ENCODE results near the gene ZNRD2.

The ZNRD2 gene

DNA sequence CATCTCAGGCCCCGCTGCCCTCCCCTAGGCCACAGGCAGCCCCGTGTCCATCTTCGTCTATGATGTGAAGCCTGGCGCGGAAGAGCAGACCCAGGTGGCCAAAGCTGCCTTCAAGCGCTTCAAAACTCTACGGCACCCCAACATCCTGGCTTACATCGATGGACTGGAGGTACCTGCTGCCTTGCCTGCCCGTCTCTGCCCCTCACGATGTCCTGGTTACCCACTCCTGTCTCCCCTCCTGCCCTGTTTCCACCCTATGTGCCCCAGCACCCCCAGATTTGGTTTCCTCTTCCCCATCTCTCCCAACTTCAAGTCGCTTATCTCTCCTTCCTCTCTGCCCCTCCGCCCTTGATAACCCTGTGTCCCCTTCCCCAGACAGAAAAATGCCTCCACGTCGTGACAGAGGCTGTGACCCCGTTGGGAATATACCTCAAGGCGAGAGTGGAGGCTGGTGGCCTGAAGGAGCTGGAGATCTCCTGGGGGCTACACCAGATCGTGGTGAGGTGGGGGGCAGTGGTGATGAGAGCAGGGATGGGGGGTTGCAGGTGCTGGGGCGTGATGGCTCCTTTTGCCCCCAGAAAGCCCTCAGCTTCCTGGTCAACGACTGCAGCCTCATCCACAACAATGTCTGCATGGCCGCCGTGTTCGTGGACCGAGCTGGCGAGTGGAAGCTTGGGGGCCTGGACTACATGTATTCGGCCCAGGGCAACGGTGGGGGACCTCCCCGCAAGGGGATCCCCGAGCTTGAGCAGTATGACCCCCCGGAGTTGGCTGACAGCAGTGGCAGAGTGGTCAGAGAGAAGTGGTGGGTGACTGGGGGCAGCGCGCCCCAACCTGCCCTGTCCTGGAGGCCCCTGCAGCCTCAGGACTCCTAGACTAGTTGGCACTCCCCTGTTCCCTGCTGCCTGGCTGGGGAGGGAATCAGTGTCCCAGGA lies 44.5 kb upstream of the ZNRD2 start:
- H3K27me3 ChIP-seq (ENCODE audit: insufficient read depth, insufficient read length), result peaks cover 4% of the 10 kb centered on the region
- H3K9me3 ChIP-seq (ENCODE audit: insufficient read depth, low read length), result no peaks in the 10 kb centered on the region
- peaks cover 46% of the 10 kb centered on the region for H3K36me3 ChIP-seq (ENCODE audit: insufficient read depth, insufficient read length, low read length)
- H3K4me3 ChIP-seq (ENCODE audit: insufficient read length, low read depth), result peak overlapping the region; percentile 89
- peak overlapping the region; percentile 96 for H3K9ac ChIP-seq (ENCODE audit: insufficient read length, low read depth)
- DNase-seq (ENCODE audit: low read depth, low spot score), result no peak
- peaks cover 20% of the 10 kb centered on the region for H3K4me1 ChIP-seq (ENCODE audit: insufficient read depth, insufficient read length)
- TF ChIP-seq YY1 (IDR thresholded peaks at IDR 0.05; ENCODE audit: insufficient read depth, insufficient read length), result no peak
- no peak for TF ChIP-seq ZNF274 (IDR thresholded peaks at IDR 0.05; ENCODE audit: low read depth, low read length)
- no peak for TF ChIP-seq SUZ12 (IDR thresholded peaks at IDR 0.05; ENCODE audit: extremely low read depth, insufficient read depth, insufficient read length)

DNA sequence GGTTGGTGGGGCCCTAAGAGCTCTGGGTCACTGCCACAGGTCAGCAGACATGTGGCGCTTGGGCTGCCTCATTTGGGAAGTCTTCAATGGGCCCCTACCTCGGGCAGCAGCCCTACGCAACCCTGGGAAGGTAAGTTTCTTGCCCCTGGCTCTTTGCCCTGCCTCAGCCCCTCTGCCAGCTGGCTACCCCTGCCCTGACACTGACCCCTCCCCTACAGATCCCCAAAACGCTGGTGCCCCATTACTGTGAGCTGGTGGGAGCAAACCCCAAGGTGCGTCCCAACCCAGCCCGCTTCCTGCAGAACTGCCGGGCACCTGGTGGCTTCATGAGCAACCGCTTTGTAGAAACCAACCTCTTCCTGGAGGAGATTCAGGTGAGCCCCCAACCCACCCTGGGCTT lies 43.5 kb upstream of the ZNRD2 start:
- Histone ChIP-seq H3K4me3 (ENCODE audit: insufficient read length, low read depth) (no peak overlapping the region), H3K36me3 (ENCODE audit: insufficient read depth, insufficient read length, low read length) (peaks cover 56% of the 10 kb centered on the region), H3K9me3 (ENCODE audit: insufficient read depth, low read length) (no peaks in the 10 kb centered on the region), H3K9ac (ENCODE audit: insufficient read length, low read depth) (no peak overlapping the region), H3K4me1 (ENCODE audit: insufficient read depth, insufficient read length) (peaks cover 20% of the 10 kb centered on the region), H3K27me3 (ENCODE audit: insufficient read depth, insufficient read length) (peaks cover 4% of the 10 kb centered on the region)
- no peak for TF ChIP-seq SUZ12 (IDR thresholded peaks at IDR 0.05; ENCODE audit: extremely low read depth, insufficient read depth, insufficient read length)
- TF ChIP-seq YY1 (IDR thresholded peaks at IDR 0.05; ENCODE audit: insufficient read depth, insufficient read length), result no peak
- no peak for TF ChIP-seq ZNF274 (IDR thresholded peaks at IDR 0.05; ENCODE audit: low read depth, low read length)
- no peak for DNase-seq (ENCODE audit: low read depth, low spot score)

DNA sequence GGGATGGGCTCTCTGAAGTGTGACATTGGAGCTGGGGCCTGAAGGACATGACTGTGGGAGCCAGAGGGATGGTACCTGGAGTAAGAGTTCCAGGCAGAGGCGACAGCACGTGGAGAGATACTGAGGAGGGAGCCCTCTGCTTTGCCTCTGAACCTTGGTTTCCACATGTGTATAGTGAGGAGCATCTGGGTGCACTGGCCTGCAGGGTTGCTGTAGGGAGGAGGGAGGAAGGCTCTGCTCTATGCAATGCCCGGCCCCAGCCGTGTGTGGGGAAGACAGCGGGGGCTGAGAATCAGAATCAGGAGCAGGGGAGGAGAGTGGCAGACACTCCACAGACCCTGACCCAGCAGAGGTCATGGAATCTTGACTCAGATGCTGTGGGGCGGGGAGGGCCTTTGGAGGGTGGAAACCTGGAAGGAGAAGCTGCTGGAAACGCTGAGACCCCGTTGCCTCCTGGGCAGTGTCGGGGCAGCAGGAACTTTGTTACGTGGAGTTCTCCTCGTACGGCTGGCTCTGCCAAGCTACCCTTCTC lies 41.4 kb upstream of the ZNRD2 start:
- Histone ChIP-seq H3K27me3 (ENCODE audit: insufficient read depth, insufficient read length) (peaks cover 2% of the 10 kb centered on the region), H3K4me3 (ENCODE audit: insufficient read length, low read depth) (no peak overlapping the region), H3K9ac (ENCODE audit: insufficient read length, low read depth) (peak overlapping the region; percentile 51), H3K4me1 (ENCODE audit: insufficient read depth, insufficient read length) (peaks cover 18% of the 10 kb centered on the region), H3K36me3 (ENCODE audit: insufficient read depth, insufficient read length, low read length) (peaks cover 75% of the 10 kb centered on the region), H3K9me3 (ENCODE audit: insufficient read depth, low read length) (no peaks in the 10 kb centered on the region)
- DNase-seq (ENCODE audit: low read depth, low spot score), result no peak
- TF ChIP-seq ZNF274 (IDR thresholded peaks at IDR 0.05; ENCODE audit: low read depth, low read length) (no peak), SUZ12 (IDR thresholded peaks at IDR 0.05; ENCODE audit: extremely low read depth, insufficient read depth, insufficient read length) (no peak), YY1 (IDR thresholded peaks at IDR 0.05; ENCODE audit: insufficient read depth, insufficient read length) (no peak)

DNA sequence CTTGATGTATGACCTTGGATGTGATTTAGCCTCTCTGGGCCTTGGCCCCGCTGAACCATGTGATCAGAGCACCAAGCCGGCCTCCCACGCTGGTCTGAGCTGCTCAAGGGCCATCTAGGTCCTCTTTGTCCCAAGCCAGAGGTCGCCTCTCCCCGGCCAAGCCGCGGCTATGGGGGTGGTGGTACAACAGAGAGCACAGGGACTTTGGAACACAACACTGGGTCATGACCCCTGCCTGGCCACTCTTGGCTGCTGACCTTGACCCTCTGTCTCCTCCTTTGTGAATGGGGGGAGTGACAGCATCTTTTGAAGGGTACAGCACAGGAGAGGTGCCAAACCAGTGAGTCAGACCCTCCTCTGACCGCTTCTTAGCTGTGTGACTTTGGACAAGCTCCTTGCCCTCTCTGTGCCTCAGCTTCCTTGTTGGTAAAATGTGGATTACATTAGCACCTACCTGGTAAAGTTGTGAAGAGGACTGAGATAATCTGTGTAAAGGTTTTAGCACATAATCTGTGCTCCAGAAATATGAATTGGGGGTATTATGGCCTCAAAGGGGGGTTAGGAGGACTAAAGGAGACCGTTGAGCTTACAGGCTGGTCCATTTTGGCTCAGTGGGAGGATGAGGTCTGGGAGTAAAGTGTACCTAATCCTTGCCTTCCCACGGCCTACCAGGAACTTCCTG lies 40.7 kb upstream of the ZNRD2 start:
- no peak overlapping the region for H3K9ac ChIP-seq (ENCODE audit: insufficient read length, low read depth)
- TF ChIP-seq YY1 (IDR thresholded peaks at IDR 0.05; ENCODE audit: insufficient read depth, insufficient read length), result no peak
- no peak for TF ChIP-seq SUZ12 (IDR thresholded peaks at IDR 0.05; ENCODE audit: extremely low read depth, insufficient read depth, insufficient read length)
- TF ChIP-seq ZNF274 (IDR thresholded peaks at IDR 0.05; ENCODE audit: low read depth, low read length), result no peak
- H3K9me3 ChIP-seq (ENCODE audit: insufficient read depth, low read length), result no peaks in the 10 kb centered on the region
- no peak overlapping the region for H3K4me3 ChIP-seq (ENCODE audit: insufficient read length, low read depth)
- no peak for DNase-seq (ENCODE audit: low read depth, low spot score)
- peaks cover 80% of the 10 kb centered on the region for H3K36me3 ChIP-seq (ENCODE audit: insufficient read depth, insufficient read length, low read length)
- H3K27me3 ChIP-seq (ENCODE audit: insufficient read depth, insufficient read length), result no peaks in the 10 kb centered on the region
- peaks cover 13% of the 10 kb centered on the region for H3K4me1 ChIP-seq (ENCODE audit: insufficient read depth, insufficient read length)

DNA sequence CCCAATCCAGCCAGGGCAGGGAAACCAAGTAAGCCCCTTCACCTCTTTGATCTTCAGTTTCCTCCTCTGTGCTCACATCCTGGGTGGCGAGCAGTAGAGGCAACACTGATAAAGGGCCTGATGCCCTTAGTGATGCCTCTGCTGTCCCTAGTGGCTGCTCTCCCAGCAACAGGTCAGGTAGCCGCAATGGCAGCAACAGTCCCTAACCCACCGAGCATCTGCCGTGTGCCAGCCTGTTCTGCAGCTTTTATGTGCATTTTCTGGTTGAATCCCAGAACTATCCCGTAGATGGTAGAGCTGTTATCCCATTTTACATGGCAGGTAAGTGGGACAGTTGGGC lies 40.1 kb upstream of the ZNRD2 start:
- no peak overlapping the region for H3K4me3 ChIP-seq (ENCODE audit: insufficient read length, low read depth)
- no peak for DNase-seq (ENCODE audit: low read depth, low spot score)
- no peaks in the 10 kb centered on the region for H3K9me3 ChIP-seq (ENCODE audit: insufficient read depth, low read length)
- H3K27me3 ChIP-seq (ENCODE audit: insufficient read depth, insufficient read length), result no peaks in the 10 kb centered on the region
- peaks cover 85% of the 10 kb centered on the region for H3K36me3 ChIP-seq (ENCODE audit: insufficient read depth, insufficient read length, low read length)
- H3K4me1 ChIP-seq (ENCODE audit: insufficient read depth, insufficient read length), result peaks cover 13% of the 10 kb centered on the region
- no peak overlapping the region for H3K9ac ChIP-seq (ENCODE audit: insufficient read length, low read depth)
- no peak for TF ChIP-seq ZNF274 (IDR thresholded peaks at IDR 0.05; ENCODE audit: low read depth, low read length)
- no peak for TF ChIP-seq YY1 (IDR thresholded peaks at IDR 0.05; ENCODE audit: insufficient read depth, insufficient read length)
- no peak for TF ChIP-seq SUZ12 (IDR thresholded peaks at IDR 0.05; ENCODE audit: extremely low read depth, insufficient read depth, insufficient read length)

DNA sequence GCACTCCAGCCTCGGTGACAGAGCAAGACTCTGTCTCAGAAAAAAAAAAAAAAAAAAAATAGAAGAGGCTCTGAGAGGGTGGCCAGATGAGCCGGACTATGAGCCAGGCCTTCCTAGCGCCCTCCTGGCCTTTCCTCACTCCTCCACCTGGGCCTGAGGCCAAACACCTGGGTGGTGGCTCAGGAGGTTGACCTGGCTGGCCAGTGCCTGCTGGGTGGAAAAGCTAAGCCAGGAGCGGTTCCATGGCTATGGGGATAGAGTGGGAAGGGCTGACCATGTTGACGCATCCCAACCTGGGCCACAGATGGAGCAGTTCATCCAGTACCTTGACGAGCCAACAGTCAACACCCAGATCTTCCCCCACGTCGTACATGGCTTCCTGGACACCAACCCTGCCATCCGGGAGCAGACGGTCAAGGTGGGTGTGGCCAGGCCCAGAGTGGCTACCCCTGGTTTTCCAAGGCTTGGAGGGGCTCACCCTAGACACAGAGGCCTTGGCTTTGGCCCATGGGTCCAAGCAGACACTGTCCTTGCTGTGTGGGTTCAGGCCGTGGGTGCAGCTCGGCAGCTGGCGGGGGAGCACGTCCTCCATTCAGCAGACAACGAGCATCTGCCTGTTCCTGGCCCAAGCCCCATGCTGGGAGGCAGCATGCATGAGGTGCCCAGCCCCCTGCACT lies 37.8 kb upstream of the ZNRD2 start:
- no peaks in the 10 kb centered on the region for H3K27me3 ChIP-seq (ENCODE audit: insufficient read depth, insufficient read length)
- H3K9ac ChIP-seq (ENCODE audit: insufficient read length, low read depth), result no peak overlapping the region
- no peak for DNase-seq (ENCODE audit: low read depth, low spot score)
- no peak overlapping the region for H3K4me3 ChIP-seq (ENCODE audit: insufficient read length, low read depth)
- no peak for TF ChIP-seq ZNF274 (IDR thresholded peaks at IDR 0.05; ENCODE audit: low read depth, low read length)
- no peak for TF ChIP-seq SUZ12 (IDR thresholded peaks at IDR 0.05; ENCODE audit: extremely low read depth, insufficient read depth, insufficient read length)
- no peak for TF ChIP-seq YY1 (IDR thresholded peaks at IDR 0.05; ENCODE audit: insufficient read depth, insufficient read length)
- peaks cover 6% of the 10 kb centered on the region for H3K4me1 ChIP-seq (ENCODE audit: insufficient read depth, insufficient read length)
- no peaks in the 10 kb centered on the region for H3K9me3 ChIP-seq (ENCODE audit: insufficient read depth, low read length)
- peaks cover 87% of the 10 kb centered on the region for H3K36me3 ChIP-seq (ENCODE audit: insufficient read depth, insufficient read length, low read length)
